Stimulated activated CD8-positive, alpha-beta memory T cell treated with anti-CD3 and anti-CD28 coated beads, Interleukin-4, amount 100 ng/mL, for 1 hour (primary cell): ENCODE data around the gene CRY2.
"Not testable (repeated sequence)": the region's sequence is repeated elsewhere in the genome, so short reads cannot be mapped to it uniquely, and the experiment has no call there.

Experiments
- DNase-seq, 2 donors: peaks; one replicate each; pipeline ENCODE4 v3.0.0-alpha.2; 2020; ENCODE audit warnings: low read depth in 2 of 2, low spot score in 1 of 2

CRY2 gene

GRCh38 chr11:45846974-45847910, at the start of gene CRY2:
Gene CRY2, plus strand, starts transcription at chr11:45847475. Its CDS starts 16 bp downstream, at chr11:45847491.
- DNase-seq: peak; percentile 96 to 98

- no peak for DNase-seq
Observed at GRCh38 chr11:45798793-45799441, 48.4 kb upstream of the CRY2 start.

- no peak for DNase-seq
Observed at GRCh38 chr11:45799562-45799961, 47.7 kb upstream of the CRY2 start.

- no peak for DNase-seq
Observed at GRCh38 chr11:45800261-45800660, 47.0 kb upstream of the CRY2 start.

- DNase-seq: no peak
Observed at GRCh38 chr11:45801723-45802315, 45.5 kb upstream of the CRY2 start.

GRCh38 chr11:45802531-45803317, 44.6 kb upstream of the CRY2 start:
- DNase-seq: no peak

GRCh38 chr11:45803971-45804760, 43.1 kb upstream of the CRY2 start:
- DNase-seq: peak; percentile 5 to 27

GRCh38 chr11:45804761-45805304, 42.4 kb upstream of the CRY2 start, which contains the start of gene SLC35C1:
Gene SLC35C1, plus strand, starts transcription at chr11:45805149. Its CDS starts 653 bp downstream, at chr11:45805802.
- peak; percentile 93 to 94 for DNase-seq

- no peak for DNase-seq
Observed at GRCh38 chr11:45805305-45806071, 41.8 kb upstream of the CRY2 start.

- no peak for DNase-seq
Observed at GRCh38 chr11:45806072-45806933, 41.0 kb upstream of the CRY2 start.

GRCh38 chr11:45806937-45807791, 40.1 kb upstream of the CRY2 start:
- DNase-seq: no peak

GRCh38 chr11:45807792-45808238, 39.5 kb upstream of the CRY2 start:
- no peak for DNase-seq

- not testable (repeated sequence) for DNase-seq
Observed at GRCh38 chr11:45808427-45808826, 38.8 kb upstream of the CRY2 start.

GRCh38 chr11:45809456-45810395, 37.5 kb upstream of the CRY2 start:
- DNase-seq: no peak

- no peak for DNase-seq
Observed at GRCh38 chr11:45810431-45811108, 36.7 kb upstream of the CRY2 start.

GRCh38 chr11:45811109-45811435, 36.2 kb upstream of the CRY2 start:
- DNase-seq: no peak
